GM12878 (cell line): ENCODE data around the gene GALNT18. TPM values are rescaled to one million over a fixed set of nuclear protein-coding genes. Genes with fewer than 3 reads are reported as not detected.

Experiments
- ATAC-seq: fragments of 200-7000 bp; cut with Tn5 transposase; 3 replicates; pipeline ENCODE4 v1.9.1; 2020; ENCODE audit warnings: mild to moderate bottlenecking, moderate library complexity
- BruUV-seq: library from RNA; stranded (reverse); fragments of 400-500 nt; replicated peaks from 2 replicates; lab custom pipeline; 2021; lab: Mats Ljungman, UMichigan
- CTCF ChIA-PET: fragments of 300-600 bp; sonication (Branson Sonifier 250); formaldehyde crosslinking; extraction: SDS; loops from one replicate; lab custom pipeline; 2021; ENCODE audit warnings: inconsistent platforms; lab: Yijun Ruan, JAX
- POLR2A ChIA-PET: fragments of 350-600 bp; formaldehyde crosslinking; extraction: SDS; loops from one replicate; lab custom pipeline; 2021; ENCODE audit warnings: inconsistent platforms; lab: Charles Lee
- RAD21 ChIA-PET: fragments of 300-600 bp; sonication (Branson Sonifier 250); formaldehyde crosslinking; loops from one replicate; lab custom pipeline; 2023; ENCODE audit warnings: antibody characterized with exemption; ENCODE audit not compliant: unreplicated experiment; lab: Charles Lee
- SMC1A ChIA-PET: fragments of 300-600 bp; sonication (Branson Sonifier 250); formaldehyde crosslinking; loops from one replicate; lab custom pipeline; 2023; ENCODE audit not compliant: unreplicated experiment, uncharacterized antibody; lab: Charles Lee
- DNase-seq: peaks from one replicate; pipeline ENCODE4 v3.0.0-alpha.2; 2011; ENCODE audit warnings: low read depth, low spot score
- FAIRE-seq: peaks from 3 replicates; lab custom pipeline; 2011; peaks lifted over from hg19 to GRCh38; lab: Jason Lieb, UNC
- H2AFZ ChIP-seq: 2 replicates; pipeline ENCODE4 v1.6.0; 2011; ENCODE audit warnings: low read depth, low read length, control low read depth; ENCODE audit not compliant: control insufficient read depth
- H3K27ac ChIP-seq: 2 replicates; pipeline ENCODE4 v1.5.1; 2011; ENCODE audit warnings: control low read depth; ENCODE audit not compliant: control insufficient read depth, insufficient read depth
- H3K27me3 ChIP-seq, 2 experiments: replicated peaks in 1 of 2; 2 replicates each; pipeline versions ENCODE4 v1.6.0 to v1.6.1; 2011; ENCODE audit warnings: low read length in 1 of 2; ENCODE audit not compliant: control insufficient read depth in 2 of 2, insufficient read depth in 2 of 2
- H3K36me3 ChIP-seq, 2 experiments: 2 replicates each; pipeline ENCODE4 v1.5.1; 2011; ENCODE audit warnings: low read length in 1 of 2; ENCODE audit not compliant: control insufficient read depth in 2 of 2, insufficient read depth in 2 of 2
- H3K4me1 ChIP-seq: 2 replicates; pipeline ENCODE4 v1.6.1; 2011; ENCODE audit warnings: mild to moderate bottlenecking, low read length, moderate library complexity, mixed read lengths; ENCODE audit not compliant: control insufficient read depth, insufficient read depth
- H3K4me2 ChIP-seq: 2 replicates; pipeline ENCODE4 v1.6.0; 2011; ENCODE audit warnings: control low read depth; ENCODE audit not compliant: control insufficient read depth, insufficient read depth
- H3K4me3 ChIP-seq: fragments of 200-600 bp; sonication (generic); 2 replicates; pipeline ENCODE4 v1.5.1; 2016
- H3K79me2 ChIP-seq: 2 replicates; pipeline ENCODE4 v1.6.0; 2011; ENCODE audit warnings: low read length; ENCODE audit not compliant: control insufficient read depth, insufficient read depth
- H3K9ac ChIP-seq: 2 replicates; pipeline ENCODE4 v1.8.0; 2011; ENCODE audit warnings: low read length, control low read depth, mixed read lengths; ENCODE audit not compliant: control insufficient read depth, insufficient read depth
- H3K9me3 ChIP-seq: replicated peaks from 3 replicates; pipeline ENCODE4 v1.5.1; 2011; ENCODE audit warnings: mild to moderate bottlenecking, low read length; ENCODE audit not compliant: control insufficient read depth, insufficient read depth
- H4K20me1 ChIP-seq: 2 replicates; pipeline ENCODE4 v1.6.0; 2011; ENCODE audit not compliant: control insufficient read depth, insufficient read depth
- ATF3 ChIP-seq: IDR thresholded peaks from 2 replicates; pipeline ENCODE4 v1.6.1; 2011; ENCODE audit warnings: low read depth, mild to moderate bottlenecking, low read length, moderate library complexity, borderline replicate concordance; ENCODE audit errors: extremely low read depth
- BMI1 ChIP-seq: fragments of 450-650 bp; IDR thresholded peaks from 2 replicates; pipeline ENCODE4 v1.6.1; 2016; ENCODE audit warnings: mild to moderate bottlenecking, moderate library complexity, borderline replicate concordance
- BRCA1 ChIP-seq: IDR thresholded peaks from 2 replicates; pipeline ENCODE4 v1.6.1; 2011; ENCODE audit warnings: low read depth, low read length, improper control_type of control experiment
- CBX3 ChIP-seq: fragments of 200-600 bp; sonication (generic); IDR thresholded peaks from 2 replicates; pipeline ENCODE4 v1.6.1; 2016; ENCODE audit warnings: low read depth, borderline replicate concordance
- CREB1 ChIP-seq: IDR thresholded peaks from 2 replicates; pipeline ENCODE4 v1.6.1; 2012; ENCODE audit warnings: low read depth, mild to moderate bottlenecking, inconsistent platforms
- MEF2B ChIP-seq: fragments of 450-650 bp; IDR thresholded peaks from 2 replicates; pipeline ENCODE4 v1.6.1; 2018; ENCODE audit warnings: mild to moderate bottlenecking, moderate library complexity; ENCODE audit not compliant: partially characterized antibody, poor library complexity, severe bottlenecking
- MLLT1 ChIP-seq: fragments of 450-650 bp; IDR thresholded peaks from 2 replicates; pipeline ENCODE4 v1.6.1; 2016; ENCODE audit warnings: mild to moderate bottlenecking
- MTA2 ChIP-seq: fragments of 450-650 bp; IDR thresholded peaks from 2 replicates; pipeline ENCODE4 v1.6.1; 2016; ENCODE audit warnings: low read depth, mild to moderate bottlenecking, moderate library complexity
- MTA3 ChIP-seq: IDR thresholded peaks from 2 replicates; pipeline ENCODE4 v1.6.1; 2012; ENCODE audit warnings: low read length, inconsistent platforms, borderline replicate concordance
- NBN ChIP-seq: fragments of 450-650 bp; IDR thresholded peaks from 2 replicates; pipeline ENCODE4 v1.6.1; 2016
- NFYA ChIP-seq: IDR thresholded peaks from 2 replicates; pipeline ENCODE4 v1.6.1; 2011; ENCODE audit warnings: low read depth, mild to moderate bottlenecking, low read length, improper control_type of control experiment, borderline replicate concordance
- PML ChIP-seq: IDR thresholded peaks from 2 replicates; pipeline ENCODE4 v1.6.1; 2012; ENCODE audit warnings: low read length, inconsistent platforms
- SP1 ChIP-seq: IDR thresholded peaks from one replicate; pipeline ENCODE4 v1.6.1; 2011; ENCODE audit warnings: low read depth, low read length
- YY1 ChIP-seq: IDR thresholded peaks from 2 replicates; pipeline ENCODE4 v1.6.1; 2011; ENCODE audit warnings: low read depth, mild to moderate bottlenecking, low read length
- ZBED1 ChIP-seq: IDR thresholded peaks from 2 replicates; pipeline ENCODE4 v1.6.1; 2016; ENCODE audit warnings: borderline replicate concordance
- ZBTB4 ChIP-seq: fragments of 450-650 bp; formaldehyde crosslinking; IDR thresholded peaks from 2 replicates; pipeline ENCODE4 v1.4.0; 2022; ENCODE audit warnings: mild to moderate bottlenecking, moderate library complexity
- WGBS: methylation state at CpG from one replicate; pipeline ENCODE4 v1.1.6; 2016; ENCODE audit warnings: low lambda C conversion rate; ENCODE audit not compliant: insufficient replicate concordance, insufficient coverage; ENCODE audit errors: missing lambda C conversion rate; 5-methylcytosine and 5-hydroxymethylcytosine counted together
- in situ Hi-C: fragments of 300-500 bp; cut with MboI; formaldehyde crosslinking; loops from 9 replicates; pipeline ENCODE4 v1.14.3; 2018; ENCODE audit warnings: mixed read lengths
- intact Hi-C: fragments of 100-400 bp; cut with micrococcal nuclease; formaldehyde crosslinking; loops from one replicate; pipeline ENCODE4 v1.14.2; 2022; ENCODE audit not compliant: unreplicated experiment
- polyA plus RNA-seq, 11 experiments: library from polyadenylated mRNA; depleted of rRNA in 4 of 11; unstranded in 6 of 11; stranded (reverse) in 5 of 11; fragments of >200 nt; fragmentation: Nextera tagmentation in 4 of 11; fragmentation: Illumina TruSeq in 1 of 11; extraction: Ambion mirVana in 4 of 11; extraction: Trizol in 1 of 11; gene quantifications; 1 replicate in 1 of 11; 2 replicates in 10 of 11; pipeline versions ENCODE4 v1.2.1 to v1.2.3, GENCODE V29; 2011 to 2016; ENCODE audit warnings: inconsistent platforms in 2 of 11, missing spikeins in 2 of 11, low read depth in 1 of 11
- total RNA-seq, 4 experiments: library from RNA; depleted of rRNA in 3 of 4; stranded (reverse); fragments of >200 nt in 3 of 4; fragmentation: Illumina TruSeq in 1 of 4; extraction: Trizol in 1 of 4; gene quantifications; 2 replicates each; pipeline versions ENCODE4 v1.2.1 to v1.2.3, GENCODE V29; 2013 to 2021

The GALNT18 gene
- total and polyA plus RNA-seq, 10 of the 15 experiments (the other 5 are each of a cell fraction or from before 2014, with no cell fraction given): 1.2 to 14.2 (median 6.3) TPM

GRCh38 chr11:11397036-11397415 is 224.8 kb downstream of the GALNT18 start:
- Histone ChIP-seq H3K4me3 (no peak overlapping the region), H3K9me3 (no peaks in the 10 kb centered on the region), H3K9ac (no peak overlapping the region), H3K79me2 (no peaks in the 10 kb centered on the region), H3K27ac (no peak overlapping the region), H2AFZ (no peak overlapping the region), H3K4me2 (no peak overlapping the region), H3K27me3 (no peaks in the 10 kb centered on the region), H3K36me3 (no peaks in the 10 kb centered on the region; a peak in 2 of 4 replicates), H3K4me1 (no peaks in the 10 kb centered on the region), H4K20me1 (no peaks in the 10 kb centered on the region)
- ChIA-PET CTCF (interaction anchor here (0.9 kb wide), 1 partner anchor 10 kb away, joined by 3 read pairs; no protein-coding TSS in a partner anchor), RAD21 (no interaction called here), SMC1A (no interaction called here), POLR2A (no interaction called here)
- no peak for TF ChIP-seq BMI1
- TF ChIP-seq ZBTB4: no peak
- no peak for TF ChIP-seq MLLT1
- TF ChIP-seq NFYA: no peak
- TF ChIP-seq PML: no peak
- TF ChIP-seq MEF2B: no peak
- no peak for TF ChIP-seq YY1
- no peak for TF ChIP-seq CREB1
- no peak for TF ChIP-seq ATF3
- no peak for TF ChIP-seq MTA2
- TF ChIP-seq ZBED1: no peak
- no peak for TF ChIP-seq BRCA1
- TF ChIP-seq SP1: no peak
- no peak for TF ChIP-seq NBN
- no peak for TF ChIP-seq CBX3
- no peak for TF ChIP-seq MTA3
- FAIRE-seq: no peak
- no peak for DNase-seq
- in situ Hi-C loops (no loop called here), intact Hi-C loops (no loop called here)
- WGBS: 14% methylated on average over 2 of the region's 2 CpGs
- no TSS peak for BruUV-seq
- ATAC-seq: no peak
